ENCODE measurements around the gene ZNF593. TPM values are rescaled to one million over a fixed set of nuclear protein-coding genes. Genes with fewer than 3 reads are reported as not detected.

ZNF593 gene
- total RNA-seq, 6 experiments from 2014 or later: 16.8 to 39.6 (median 20.7) TPM

- no peaks in the 10 kb centered on the region for H3K9me3 ChIP-seq
- no peak overlapping the region for H3K27ac ChIP-seq
- DNase-seq (no peak), ATAC-seq (no peak)
- H3K4me3 ChIP-seq: no peak overlapping the region
- H3K4me1 ChIP-seq: no peaks in the 10 kb centered on the region
- H3K36me3 ChIP-seq: no peaks in the 10 kb centered on the region
- TF ChIP-seq POLR2A (IDR thresholded peaks at IDR 0.05) (no peak), CTCF (IDR thresholded peaks at IDR 0.05) (no peak)
- H3K27me3 ChIP-seq: no peaks in the 10 kb centered on the region
- intact Hi-C loops (cut with DNase I): no loop called here
- 83% methylated on average over 5 of the region's 5 CpGs for WGBS (ENCODE audit: insufficient coverage, low coverage, low lambda C conversion rate, missing lambda C conversion rate)
These were observed 43.0 kb downstream of the ZNF593 start for GRCh38 chr1:26212726-26213125.

GRCh38 chr1:26213335-26213905 is 43.7 kb downstream of the ZNF593 start:
- no peak for TF ChIP-seq POLR2A (IDR thresholded peaks at IDR 0.05)
- no peak for TF ChIP-seq CTCF (IDR thresholded peaks at IDR 0.05)
- Histone ChIP-seq H3K27me3 (no peaks in the 10 kb centered on the region), H3K36me3 (no peaks in the 10 kb centered on the region), H3K4me3 (no peak overlapping the region), H3K4me1 (no peaks in the 10 kb centered on the region), H3K9me3 (no peaks in the 10 kb centered on the region), H3K27ac (no peak overlapping the region)
- peak in 1 of 3 donors; percentile 6 for DNase-seq
- intact Hi-C loops (cut with DNase I): no loop called here
- 84% methylated on average over 6 of the region's 6 CpGs for WGBS (ENCODE audit: insufficient coverage, low coverage, low lambda C conversion rate, missing lambda C conversion rate)
- no peak for ATAC-seq

- ATAC-seq: no peak
- DNase-seq: no peak
These were observed 45.5 kb downstream of the ZNF593 start for GRCh38 chr1:26215246-26215645.

GRCh38 chr1:26218906-26219494 is 49.3 kb downstream of the ZNF593 start:
- Histone ChIP-seq H3K27ac (no peak overlapping the region), H3K36me3 (no peaks in the 10 kb centered on the region), H3K4me1 (no peaks in the 10 kb centered on the region), H3K27me3 (no peaks in the 10 kb centered on the region), H3K9me3 (no peaks in the 10 kb centered on the region), H3K4me3 (no peak overlapping the region)
- DNase-seq: peak in 1 of 3 donors; percentile 68
- intact Hi-C loops (cut with DNase I): no loop called here
- TF ChIP-seq POLR2A (IDR thresholded peaks at IDR 0.05): no peak
- TF ChIP-seq CTCF (IDR thresholded peaks at IDR 0.05): no peak
- WGBS (ENCODE audit: insufficient coverage, low coverage, low lambda C conversion rate, missing lambda C conversion rate): 47% methylated on average over 6 of the region's 11 CpGs
- peak; percentile 46 to 84 (median 67) for ATAC-seq

More at GRCh38 chr1:26215246-26215645, 45.5 kb downstream of the ZNF593 start:
- no peak overlapping the region for H3K27ac ChIP-seq
- no peaks in the 10 kb centered on the region for H3K36me3 ChIP-seq
- H3K4me1 ChIP-seq: no peaks in the 10 kb centered on the region
- H3K4me3 ChIP-seq: no peak overlapping the region
- 38% methylated on average over 3 of the region's 3 CpGs for WGBS (ENCODE audit: insufficient coverage, low coverage, low lambda C conversion rate, missing lambda C conversion rate)
- intact Hi-C loops (cut with DNase I): no loop called here
- no peaks in the 10 kb centered on the region for H3K27me3 ChIP-seq
- no peak for TF ChIP-seq CTCF (IDR thresholded peaks at IDR 0.05)
- no peak for TF ChIP-seq POLR2A (IDR thresholded peaks at IDR 0.05)
- no peaks in the 10 kb centered on the region for H3K9me3 ChIP-seq

Other genes starting within 250 kb of the ZNF593 start
- 10 to 100 TPM; 13.2 to 25.2 (median 18.6) TPM for gene PAFAH2, start 171.8 kb upstream of the ZNF593 start, total RNA-seq
- under 1 TPM in 2 of 6 experiments, not detected in 4; 0.06 to 0.19 TPM for gene EXTL1, start 148.1 kb upstream of the ZNF593 start, total RNA-seq
- under 1 TPM in 5 of 6 experiments, not detected in 1; 0.07 to 0.31 (median 0.22) TPM for gene SLC30A2, start 123.8 kb upstream of the ZNF593 start, total RNA-seq
- gene TRIM63, start 102.3 kb upstream of the ZNF593 start, total RNA-seq: 1 to 10 TPM in 1 of 6 experiments, under 1 TPM in 2, not detected in 3; 0.18 to 3.5 (median 0.49) TPM
- 1 to 10 TPM; 3.8 to 7.5 (median 5.1) TPM for gene PDIK1L, start 58.1 kb upstream of the ZNF593 start, total RNA-seq
- gene FAM110D, start 10.8 kb upstream of the ZNF593 start, total RNA-seq: under 1 TPM; 0.22 to 0.53 (median 0.34) TPM
- not detected for gene C1orf232, start 945 bp upstream of the ZNF593 start, total RNA-seq
- not detected for gene ZNF593OS, start 1.9 kb downstream of the ZNF593 start, total RNA-seq
- gene CNKSR1, start 7.6 kb downstream of the ZNF593 start, total RNA-seq: 1 to 10 TPM in 4 of 6 experiments, under 1 TPM in 2; 0.72 to 1.4 (median 1.1) TPM
- gene CATSPER4, start 20.7 kb downstream of the ZNF593 start, total RNA-seq: not detected
- gene CEP85, start 64.3 kb downstream of the ZNF593 start, total RNA-seq: 1 to 10 TPM; 5.2 to 7.8 (median 5.8) TPM
- gene SH3BGRL3, start 110.2 kb downstream of the ZNF593 start, total RNA-seq: 10 to 100 TPM; 26.3 to 61.8 (median 34.9) TPM
- gene UBXN11, start 136.7 kb downstream of the ZNF593 start, total RNA-seq: 10 to 100 TPM in 1 of 6 experiments, 1 to 10 TPM in 5; 4.3 to 11.3 (median 7.0) TPM
- 10 to 100 TPM in 2 of 6 experiments, 1 to 10 TPM in 4; 2.8 to 17.6 (median 8.5) TPM for gene CD52, start 148.1 kb downstream of the ZNF593 start, total RNA-seq
- 1 to 10 TPM in 2 of 6 experiments, under 1 TPM in 1, not detected in 3; 0.81 to 1.9 (median 1.7) TPM for gene CRYBG2, start 184.2 kb downstream of the ZNF593 start, total RNA-seq
- under 1 TPM in 1 of 6 experiments, not detected in 5; 0.19 TPM for gene ZNF683, start 202.8 kb downstream of the ZNF593 start, total RNA-seq
- gene LIN28A, start 240.9 kb downstream of the ZNF593 start, total RNA-seq: under 1 TPM in 1 of 6 experiments, not detected in 5; 0.09 TPM